Fibroblast of pulmonary artery (primary cell): Measurements from ENCODE around the gene WBP4.

Source experiments
- DNase-seq: peaks from one replicate; pipeline ENCODE4 v3.0.0-alpha.2; 2010; ENCODE audit warnings: low read depth
- H3K4me3 ChIP-seq: replicated peaks from 2 replicates; pipeline ENCODE4 v1.5.1; 2011; ENCODE audit warnings: low read depth, mild to moderate bottlenecking, control low read depth, low read length, moderate library complexity
- CTCF ChIP-seq: IDR thresholded peaks from 2 replicates; pipeline ENCODE4 v1.5.1; 2011; ENCODE audit warnings: mild to moderate bottlenecking, control low read depth, low read length, inconsistent platforms; ENCODE audit errors: missing control alignments

WBP4 gene

GRCh38 chr13:41064493-41064892 lies 3.2 kb downstream of the WBP4 start:
- no peak overlapping the region for H3K4me3 ChIP-seq
- TF ChIP-seq CTCF, result no peak
- peak; percentile 70 for DNase-seq

GRCh38 chr13:41065078-41065477 lies 3.8 kb downstream of the WBP4 start:
- peak; percentile 67 for DNase-seq
- no peak for TF ChIP-seq CTCF
- H3K4me3 ChIP-seq, result no peak overlapping the region

GRCh38 chr13:41074523-41074922 lies 13.2 kb downstream of the WBP4 start:
- TF ChIP-seq CTCF, result no peak
- DNase-seq, result no peak
- no peak overlapping the region for H3K4me3 ChIP-seq

- peak; percentile 57 for TF ChIP-seq CTCF
- no peak overlapping the region for H3K4me3 ChIP-seq
- DNase-seq, result peak; percentile 67
Observed at GRCh38 chr13:41075034-41075433, 13.7 kb downstream of the WBP4 start.

GRCh38 chr13:41075485-41075884 lies 14.2 kb downstream of the WBP4 start:
- no peak overlapping the region for H3K4me3 ChIP-seq
- no peak for TF ChIP-seq CTCF
- no peak for DNase-seq

- TF ChIP-seq CTCF, result no peak
- no peak overlapping the region for H3K4me3 ChIP-seq
- no peak for DNase-seq
Observed at GRCh38 chr13:41077475-41077874, 16.2 kb downstream of the WBP4 start.

GRCh38 chr13:41079725-41080124 lies 18.4 kb downstream of the WBP4 start:
- no peak for TF ChIP-seq CTCF
- no peak overlapping the region for H3K4me3 ChIP-seq
- DNase-seq, result no peak
